Right kidney (tissue), 1 donor: ENCODE data around the gene DNHD1.

ENCODE experiments used
- DNase-seq: peaks from one replicate; pipeline ENCODE4 v3.0.0-alpha.2; 2016

The DNHD1 gene

DNA sequence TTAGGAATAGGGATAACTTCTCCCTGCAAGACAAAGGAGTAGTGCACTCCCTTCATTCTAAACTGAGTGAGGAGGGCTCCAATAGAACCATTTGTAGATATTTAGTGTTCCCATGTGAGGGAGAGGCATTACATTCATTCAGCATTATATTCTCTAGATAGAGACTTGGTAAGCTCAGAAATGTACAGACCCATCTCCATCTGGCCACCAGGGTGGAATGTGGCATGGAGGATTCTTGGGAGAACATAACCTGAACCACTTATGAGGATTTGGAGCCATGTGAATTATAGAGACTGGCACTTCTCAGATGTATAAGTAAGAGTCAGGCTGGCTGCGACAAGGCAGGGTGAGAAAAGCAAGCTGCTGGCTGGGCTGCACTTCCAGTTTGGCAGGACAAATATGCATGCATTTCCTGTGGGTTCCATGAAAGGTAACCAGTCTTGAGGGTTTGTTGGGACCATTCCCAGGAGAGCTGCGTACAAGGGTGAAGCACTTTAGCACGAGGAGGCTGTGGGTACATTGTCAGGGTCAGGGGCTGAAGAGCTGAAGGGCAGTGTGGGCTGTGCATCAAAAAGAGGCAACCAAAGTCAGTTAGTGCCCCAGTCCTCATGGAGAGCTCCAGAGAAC, 97.2 kb downstream of the DNHD1 start:
- no peak for DNase-seq

DNA sequence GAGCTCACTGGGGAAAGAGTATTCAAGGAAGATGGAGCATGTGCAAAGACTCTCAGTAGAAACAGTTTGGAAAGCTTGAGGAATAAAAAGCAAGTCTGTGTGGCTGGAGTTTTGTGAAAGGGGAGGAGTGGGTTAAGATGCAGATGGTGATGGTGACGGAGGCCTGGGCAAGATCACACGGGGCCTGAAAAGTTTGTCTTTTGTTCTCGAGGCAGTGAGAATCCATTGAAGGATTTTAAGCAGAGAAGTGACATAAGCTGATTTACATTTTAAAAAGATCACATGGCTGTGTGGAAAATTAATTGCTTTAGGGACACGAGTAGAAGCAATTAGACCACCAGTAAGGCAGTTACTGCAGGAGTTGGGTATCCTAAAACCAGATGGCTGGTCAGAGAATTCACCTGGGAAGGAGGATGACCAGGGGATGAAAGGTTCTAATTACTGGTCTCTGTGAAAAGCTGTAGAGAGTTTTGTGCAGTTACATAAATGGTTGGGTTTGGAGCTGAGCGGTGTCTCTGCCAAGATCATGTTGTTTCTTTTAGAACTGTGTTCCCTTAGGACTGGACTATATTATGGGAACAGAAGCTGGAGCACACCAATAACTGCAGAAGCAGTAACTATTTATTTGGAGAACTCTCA, 99.3 kb downstream of the DNHD1 start:
- no peak for DNase-seq

DNA sequence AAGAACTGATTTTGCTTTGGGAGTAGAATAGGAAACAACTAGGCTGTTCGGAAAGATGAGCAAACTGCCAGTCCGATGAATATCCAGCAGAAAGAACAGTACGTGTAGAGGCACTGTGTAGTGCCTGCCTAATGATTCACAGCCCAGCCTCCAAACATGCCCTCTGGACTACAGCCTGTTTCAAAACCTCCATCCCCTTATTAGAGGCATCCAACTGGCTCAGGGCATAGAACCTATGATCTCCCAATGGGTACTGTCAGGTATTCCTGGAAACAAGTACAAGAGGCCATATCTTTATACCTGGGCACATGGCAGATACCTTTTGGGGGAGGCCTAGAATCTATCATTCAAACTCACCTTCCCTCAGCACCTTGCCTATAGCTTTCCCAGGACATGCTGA, 101.5 kb downstream of the DNHD1 start:
- no peak for DNase-seq

DNA sequence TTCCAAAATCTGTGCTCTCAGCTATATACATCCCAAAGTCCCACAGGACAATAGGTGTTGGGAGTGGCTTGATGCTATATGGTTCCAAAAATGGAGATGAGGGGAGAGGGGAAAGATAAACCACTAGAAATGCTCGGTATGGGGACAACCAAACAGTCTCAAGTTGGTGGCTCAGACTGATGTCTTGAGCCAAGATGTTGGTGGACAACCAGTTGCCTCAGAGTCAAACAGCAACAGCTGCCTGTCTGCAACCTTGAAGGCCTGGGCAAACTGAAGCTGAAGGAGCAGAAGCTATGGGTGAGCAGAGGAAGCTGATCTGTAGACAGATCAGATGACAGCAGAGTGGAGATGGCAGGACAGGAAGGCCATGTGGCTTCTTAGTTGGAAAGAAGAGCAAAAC, 102.4 kb downstream of the DNHD1 start:
- no peak for DNase-seq

DNA sequence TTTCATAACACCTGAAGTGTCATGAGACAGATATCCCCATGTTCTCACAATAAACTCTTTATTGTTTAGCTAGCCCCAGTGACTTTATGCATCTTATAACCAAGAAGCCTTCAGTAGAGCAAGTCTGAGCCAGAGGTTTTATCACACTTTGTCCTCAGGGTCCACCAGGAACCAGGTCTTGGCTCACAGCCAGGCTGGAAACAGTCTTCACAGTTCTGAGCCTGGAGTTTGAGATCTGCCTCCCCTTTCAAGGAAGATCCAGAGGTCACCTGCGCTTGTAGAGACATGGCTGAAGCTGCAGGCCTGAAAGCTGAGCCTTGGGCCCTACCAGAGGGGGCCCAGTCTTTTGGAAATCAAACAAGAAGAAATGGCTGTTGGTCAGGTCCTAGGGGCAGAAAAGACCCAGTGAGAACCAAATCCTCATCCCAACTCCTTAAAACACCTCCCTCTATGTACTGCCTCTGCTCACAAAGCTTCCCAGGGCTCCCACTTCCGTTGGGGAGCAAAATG, 102.9 kb downstream of the DNHD1 start:
- DNase-seq, result no peak

DNA sequence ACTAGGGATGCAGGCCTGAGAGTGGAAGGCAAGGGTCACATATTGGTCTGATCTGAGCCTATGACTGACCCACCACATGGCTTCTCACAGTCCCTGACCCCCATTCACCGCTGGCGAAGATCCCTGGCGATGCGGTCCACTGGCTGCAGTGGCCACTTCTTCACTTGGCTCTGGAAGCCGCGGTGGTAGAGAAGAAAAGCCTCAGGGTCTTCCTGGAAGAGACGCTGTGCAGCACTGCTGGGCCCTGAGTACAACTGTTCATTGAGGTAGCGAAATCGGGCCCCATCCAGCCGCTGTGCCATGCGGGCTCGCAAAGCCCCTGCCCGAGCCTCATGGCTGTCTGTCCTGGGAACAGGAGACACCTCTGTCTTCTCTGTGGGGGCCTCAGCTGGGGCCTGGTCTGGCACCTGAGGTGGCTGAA, 104.0 kb downstream of the DNHD1 start:
- no peak for DNase-seq

DNA sequence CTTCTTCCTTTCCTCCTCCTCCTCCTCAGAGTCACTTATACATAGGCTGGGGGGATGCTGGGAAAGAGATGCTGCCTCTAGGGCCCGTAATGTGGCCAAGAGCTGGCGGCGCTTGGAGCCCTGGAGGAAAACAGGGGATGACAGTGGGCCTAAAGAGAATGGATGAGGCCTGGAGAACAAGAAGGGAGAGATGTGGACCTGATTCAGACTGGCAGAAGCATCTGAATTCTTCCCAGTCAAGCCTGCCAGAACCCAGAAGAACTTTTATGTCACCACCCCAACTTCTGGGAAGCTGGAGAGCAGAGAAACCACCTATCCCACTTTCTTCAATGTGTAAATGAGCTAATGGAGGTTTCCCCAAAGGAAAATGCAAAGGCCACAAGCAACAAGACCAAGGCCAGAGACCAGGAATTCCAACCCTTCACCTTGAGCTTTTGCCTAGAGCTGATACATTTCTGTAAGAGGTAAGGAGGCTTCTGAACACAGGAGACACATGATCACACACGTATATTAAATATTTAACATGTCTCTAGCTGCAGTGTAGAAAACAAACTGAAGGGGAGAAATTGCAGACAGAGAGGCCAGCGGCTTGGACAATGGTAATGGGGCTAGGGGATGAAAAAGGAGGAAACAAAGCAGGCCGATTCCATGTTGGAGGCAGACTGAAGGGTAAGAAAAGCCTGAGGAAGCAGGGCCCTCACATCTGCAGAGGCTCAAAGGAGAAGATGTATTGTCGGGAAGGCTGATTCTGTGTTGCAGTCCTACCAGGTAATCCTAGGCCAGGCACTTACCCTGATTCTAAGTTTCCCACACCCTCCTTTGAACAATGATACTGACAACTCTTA, 105.2 kb downstream of the DNHD1 start:
- no peak for DNase-seq

DNA sequence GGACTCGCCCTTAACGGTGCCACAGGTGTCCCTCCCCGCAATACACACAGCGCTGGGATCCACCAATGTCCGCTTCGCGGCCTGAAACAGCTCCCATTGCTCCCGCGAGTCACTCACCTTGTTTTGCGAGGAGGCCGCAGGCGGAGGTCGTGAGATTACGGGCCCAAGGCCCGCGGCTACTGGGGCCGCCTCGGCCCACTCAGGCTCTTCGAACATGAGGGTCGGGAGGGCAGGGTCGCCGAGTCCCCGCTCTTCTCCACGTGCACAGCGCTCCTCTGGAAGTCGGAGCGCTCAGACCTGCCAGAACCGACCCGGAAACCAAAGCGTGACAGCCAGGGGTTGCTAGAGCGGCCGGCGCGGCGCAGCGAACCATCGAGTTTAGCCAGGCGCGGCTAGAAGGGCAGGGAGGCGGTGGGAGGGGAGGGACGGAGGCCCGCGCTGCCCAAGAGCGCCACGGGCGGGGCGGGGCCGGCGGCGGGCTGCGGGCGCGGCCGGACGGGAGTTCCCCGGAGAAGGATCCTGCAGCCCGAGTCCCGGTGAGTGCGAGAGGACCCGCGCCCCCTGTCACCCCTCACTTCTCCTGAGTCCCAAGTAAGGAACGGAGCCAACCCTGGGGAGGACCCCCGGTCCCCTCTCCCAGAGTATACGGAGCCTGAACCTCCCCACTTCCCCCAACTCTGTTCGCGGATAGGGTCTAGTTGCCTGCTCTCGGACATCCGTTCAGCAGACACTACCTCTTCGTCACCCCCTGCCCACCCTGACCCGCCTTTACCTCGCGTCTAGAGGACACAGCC, 106.4 kb downstream of the DNHD1 start, which contains the start of the genes ILK and RRP8:
ILK (plus strand) TSS at position 488 of the 794 bp plus-strand sequence. CDS start 498 bp downstream, outside the sequence.
RRP8 (minus strand) TSS at position 330 of the 794 bp plus-strand sequence; CDS start at position 216, 114 bp downstream.
- peak; percentile 89 for DNase-seq

DNA sequence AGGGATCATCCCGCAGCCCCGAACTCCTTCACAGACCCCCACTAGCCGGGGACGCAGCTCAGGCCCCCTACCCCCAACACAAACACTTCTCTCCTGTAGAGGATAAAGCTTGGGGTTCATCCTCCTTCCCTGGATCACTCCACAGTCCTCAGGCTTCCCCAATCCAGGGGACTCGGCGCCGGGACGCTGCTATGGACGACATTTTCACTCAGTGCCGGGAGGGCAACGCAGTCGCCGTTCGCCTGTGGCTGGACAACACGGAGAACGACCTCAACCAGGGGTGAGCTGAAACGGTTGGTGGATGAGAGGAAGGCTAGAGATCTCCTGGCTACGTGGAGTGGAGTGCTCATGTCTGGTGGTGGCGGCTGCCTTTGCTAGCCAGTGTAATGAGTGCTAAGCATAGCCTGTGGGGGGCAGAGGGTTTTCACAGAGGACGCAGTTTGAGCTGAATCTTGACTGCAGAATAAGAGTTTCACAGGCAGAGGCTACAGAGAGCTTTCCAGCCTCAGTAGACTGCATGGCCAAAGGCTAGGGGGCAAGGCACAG, 107.1 kb downstream of the DNHD1 start:
- peak; percentile 84 for DNase-seq

DNA sequence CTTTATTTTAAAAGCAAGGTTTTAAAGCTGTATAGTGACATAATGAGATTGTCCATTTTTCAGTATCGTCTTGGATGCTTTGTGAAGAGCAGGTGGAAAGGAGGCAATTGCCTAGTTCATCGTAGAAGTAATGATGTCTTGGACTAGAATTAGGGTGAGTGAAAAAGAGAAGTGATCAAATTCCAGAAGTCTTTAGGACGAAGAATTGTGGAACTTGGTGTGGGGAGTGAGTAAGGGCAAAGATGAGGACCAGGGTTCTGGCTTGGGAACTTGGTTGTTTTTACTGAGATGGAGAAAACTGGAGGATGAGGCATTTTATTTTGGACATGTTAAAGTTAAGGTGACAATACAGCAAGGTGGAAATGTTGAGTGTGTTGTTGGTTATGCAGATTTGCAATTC, 107.7 kb downstream of the DNHD1 start:
- no peak for DNase-seq

DNA sequence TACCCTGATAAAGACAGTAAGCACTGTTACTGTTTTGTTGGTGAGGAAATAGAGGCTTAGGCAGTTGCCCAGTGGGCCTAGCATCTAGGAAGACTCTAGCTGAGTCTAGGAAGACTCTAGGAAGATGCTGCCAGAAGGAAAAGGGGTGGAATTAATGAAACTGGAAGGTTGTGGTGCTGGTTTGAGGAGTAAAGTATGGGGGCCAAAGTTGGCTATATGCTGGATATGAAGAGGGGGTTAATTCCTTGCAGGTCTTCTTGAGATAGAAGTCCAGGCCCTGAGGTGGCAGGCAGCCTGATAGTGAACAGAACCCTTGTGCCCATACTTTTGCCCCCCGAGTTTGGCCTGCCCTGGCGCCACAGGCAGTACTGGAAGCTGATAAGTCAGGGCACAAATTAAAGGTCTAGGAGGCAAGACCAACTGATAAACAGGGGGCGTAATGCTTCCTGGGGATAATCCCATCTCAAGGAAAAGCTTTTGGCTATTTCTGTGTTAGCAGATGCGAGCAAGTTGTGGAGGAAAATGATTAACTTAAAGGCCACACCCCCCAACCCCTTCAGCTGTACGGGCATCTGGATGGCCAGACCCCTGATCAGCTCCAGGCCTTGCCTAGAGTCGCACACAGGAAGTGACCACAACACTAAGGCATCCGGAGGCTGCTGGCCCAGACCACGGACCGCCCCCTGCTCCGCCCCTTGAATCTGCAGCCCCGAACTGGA, 109.5 kb downstream of the DNHD1 start:
- peak; percentile 73 for DNase-seq

DNA sequence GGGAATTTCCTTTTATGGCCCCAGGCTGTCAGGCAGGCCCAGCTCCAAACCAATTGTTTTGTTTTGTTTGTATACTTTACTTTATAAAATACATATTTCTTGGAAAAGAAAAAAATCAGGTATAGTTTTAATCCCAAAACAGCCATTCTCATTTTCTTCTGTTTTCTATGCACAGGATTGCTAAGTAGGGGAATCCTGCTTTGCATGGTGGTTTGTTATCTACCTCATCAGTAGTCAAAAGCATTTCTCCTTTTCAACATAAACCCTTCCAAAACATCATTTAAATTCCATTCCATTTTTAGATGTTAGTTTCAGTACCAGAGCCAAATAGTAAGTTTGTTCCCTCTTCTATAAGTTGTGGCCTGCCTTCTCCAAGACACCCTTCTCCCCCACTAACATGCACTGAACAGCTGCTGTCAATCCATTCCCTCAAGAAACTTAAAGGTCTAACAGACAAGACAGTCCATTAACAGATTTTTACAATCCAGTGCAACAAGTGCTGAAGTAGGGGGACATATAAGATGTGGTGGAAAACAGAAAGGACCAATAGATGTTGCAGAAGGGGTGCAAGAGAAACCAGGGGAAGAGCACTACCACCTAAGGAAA, 110.2 kb downstream of the DNHD1 start:
- DNase-seq, result no peak

DNA sequence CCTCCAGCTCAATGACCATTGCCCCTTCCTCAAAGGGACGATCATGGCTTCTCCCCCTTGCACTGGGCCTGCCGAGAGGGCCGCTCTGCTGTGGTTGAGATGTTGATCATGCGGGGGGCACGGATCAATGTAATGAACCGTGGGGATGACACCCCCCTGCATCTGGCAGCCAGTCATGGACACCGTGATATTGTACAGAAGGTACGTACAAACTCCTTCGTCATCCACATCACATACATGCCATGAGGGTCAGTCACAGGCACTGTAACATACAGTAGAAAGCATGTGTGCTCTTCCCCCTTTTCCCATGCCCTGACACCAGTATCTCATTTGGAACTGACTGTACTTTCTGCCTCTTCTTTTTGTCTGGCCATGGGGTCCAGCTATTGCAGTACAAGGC, 110.9 kb downstream of the DNHD1 start:
- no peak for DNase-seq

DNA sequence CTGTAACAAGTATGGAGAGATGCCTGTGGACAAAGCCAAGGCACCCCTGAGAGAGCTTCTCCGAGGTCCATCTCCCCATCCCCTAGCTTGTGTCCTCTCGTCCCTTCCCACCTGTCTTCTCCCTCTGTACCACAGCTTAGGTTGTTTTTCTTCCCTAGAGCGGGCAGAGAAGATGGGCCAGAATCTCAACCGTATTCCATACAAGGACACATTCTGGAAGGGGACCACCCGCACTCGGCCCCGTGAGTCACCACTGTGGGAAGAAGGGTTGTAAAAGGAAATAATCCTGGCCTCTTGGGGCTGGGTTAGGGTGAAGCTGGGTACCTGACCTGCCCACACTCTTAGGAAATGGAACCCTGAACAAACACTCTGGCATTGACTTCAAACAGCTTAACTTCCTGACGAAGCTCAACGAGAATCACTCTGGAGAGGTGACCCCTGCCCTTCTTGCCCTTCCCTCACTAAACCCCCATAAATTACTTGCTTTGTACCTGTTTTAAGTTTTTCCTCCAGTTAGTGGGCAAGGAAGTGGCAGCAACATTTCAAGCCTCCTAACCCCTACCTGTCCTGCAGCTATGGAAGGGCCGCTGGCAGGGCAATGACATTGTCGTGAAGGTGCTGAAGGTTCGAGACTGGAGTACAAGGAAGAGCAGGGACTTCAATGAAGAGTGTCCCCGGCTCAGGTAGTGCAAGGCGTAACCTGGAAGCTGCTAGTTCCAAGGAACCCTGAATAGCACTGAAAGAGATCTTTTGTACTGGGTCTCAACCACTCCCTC, 111.8 kb downstream of the DNHD1 start:
- DNase-seq, result no peak

DNA sequence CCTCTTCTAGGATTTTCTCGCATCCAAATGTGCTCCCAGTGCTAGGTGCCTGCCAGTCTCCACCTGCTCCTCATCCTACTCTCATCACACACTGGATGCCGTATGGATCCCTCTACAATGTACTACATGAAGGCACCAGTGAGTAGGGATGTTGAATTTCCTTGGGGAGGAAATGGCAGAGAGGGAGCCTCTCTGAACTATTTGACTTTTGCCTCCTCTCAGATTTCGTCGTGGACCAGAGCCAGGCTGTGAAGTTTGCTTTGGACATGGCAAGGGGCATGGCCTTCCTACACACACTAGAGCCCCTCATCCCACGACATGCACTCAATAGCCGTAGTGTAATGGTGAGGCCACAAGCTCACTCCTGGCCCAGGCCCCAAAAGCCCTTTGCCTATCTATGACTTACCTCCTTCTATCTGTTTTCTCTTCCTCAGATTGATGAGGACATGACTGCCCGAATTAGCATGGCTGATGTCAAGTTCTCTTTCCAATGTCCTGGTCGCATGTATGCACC, 112.5 kb downstream of the DNHD1 start:
- no peak for DNase-seq

DNA sequence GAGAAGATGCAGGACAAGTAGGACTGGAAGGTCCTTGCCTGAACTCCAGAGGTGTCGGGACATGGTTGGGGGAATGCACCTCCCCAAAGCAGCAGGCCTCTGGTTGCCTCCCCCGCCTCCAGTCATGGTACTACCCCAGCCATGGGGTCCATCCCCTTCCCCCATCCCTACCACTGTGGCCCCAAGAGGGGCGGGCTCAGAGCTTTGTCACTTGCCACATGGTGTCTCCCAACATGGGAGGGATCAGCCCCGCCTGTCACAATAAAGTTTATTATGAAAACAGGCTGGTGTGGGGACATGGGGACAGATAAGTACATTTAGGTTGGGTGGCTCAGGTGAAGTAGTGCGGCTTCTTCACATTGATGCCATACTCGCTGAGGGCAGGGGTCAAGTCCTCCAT, 113.5 kb downstream of the DNHD1 start:
- DNase-seq, result no peak

DNA sequence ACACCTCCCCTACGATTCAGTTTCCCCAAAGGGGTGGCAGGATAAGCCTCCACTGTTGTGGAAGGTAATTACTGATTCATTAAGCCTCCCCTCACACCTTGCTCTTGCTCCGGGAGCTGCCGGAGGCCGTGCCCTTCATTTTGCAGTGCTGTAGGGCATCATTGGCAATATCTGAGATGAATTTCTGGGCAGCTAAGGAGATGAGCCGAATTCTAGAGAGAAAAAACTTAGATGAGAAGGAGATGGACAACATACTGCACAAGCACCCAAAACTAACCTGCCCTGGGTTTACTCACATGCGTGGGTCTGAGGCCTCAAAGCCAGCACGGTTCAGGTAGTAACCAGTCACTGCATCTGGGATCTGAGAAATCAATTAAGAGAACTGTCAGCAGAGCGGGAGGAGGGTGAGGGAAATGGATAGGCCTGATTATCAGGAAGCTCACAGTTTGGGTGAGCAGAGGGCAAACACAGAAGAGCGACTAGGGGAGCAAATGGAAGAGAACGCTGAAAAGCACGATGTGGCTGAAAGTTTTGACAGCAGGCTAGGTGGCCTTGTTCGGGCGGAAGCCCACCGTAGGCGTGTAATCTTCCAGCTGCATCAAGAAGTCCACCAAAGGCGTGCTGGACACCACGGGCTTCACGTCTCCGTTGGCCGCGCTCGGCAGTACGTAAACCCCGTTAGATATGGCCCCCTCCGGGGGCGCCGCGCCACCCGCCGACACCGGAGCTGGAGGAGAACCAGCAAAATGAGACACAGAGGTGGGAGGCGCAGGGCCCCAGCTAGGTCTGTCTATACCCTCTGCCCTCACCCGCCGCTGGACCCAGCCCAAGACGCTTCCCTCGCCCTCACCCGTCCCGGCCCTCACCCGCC, 114.2 kb downstream of the DNHD1 start:
- DNase-seq, result peak; percentile 60

DNA sequence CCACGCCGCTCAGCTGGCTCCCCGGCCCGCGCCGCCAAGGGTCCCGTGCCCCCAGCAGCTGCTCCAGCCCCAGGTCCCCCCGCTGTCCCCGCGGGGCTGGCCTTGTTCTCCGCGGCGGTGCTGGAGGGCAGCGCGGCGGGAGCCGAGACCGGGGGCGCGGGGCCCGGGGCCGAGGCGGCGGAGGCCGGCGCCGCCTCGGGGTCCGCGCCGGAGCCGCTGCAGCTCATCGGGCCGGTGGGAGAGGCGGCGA, 114.8 kb downstream of the DNHD1 start:
- DNase-seq, result no peak
